Stimulated activated effector memory CD8-positive, alpha-beta T cell treated with anti-CD3 and anti-CD28 coated beads, Interleukin-12 subunit alpha, Interleukin-12 subunit beta, amount 100 ng/mL, for 72 hours (primary cell): ENCODE measurements around the gene ZNF318.
"Not testable (repeated sequence)": the region's sequence is repeated elsewhere in the genome, so short reads cannot be mapped to it uniquely, and the experiment has no call there.

Source experiments
- ATAC-seq: fragments of 150-1000 bp; cut with Tn5 transposase; 2 replicates; pipeline ENCODE4 v1.10.0; 2021
- DNase-seq, 2 donors: peaks; one replicate each; pipeline ENCODE4 v3.0.0; 2021 to 2022; ENCODE audit warnings: low spot score in 2 of 2
- H3K27ac Mint-ChIP-seq: one replicate; pipeline ENCODE4 v1.8.0; 2022; ENCODE audit warnings: mild to moderate bottlenecking, mixed read lengths
- H3K36me3 Mint-ChIP-seq: one replicate; pipeline ENCODE4 v1.8.0; 2022; ENCODE audit warnings: mild to moderate bottlenecking, mixed read lengths
- H3K4me1 Mint-ChIP-seq: one replicate; pipeline ENCODE4 v1.8.0; 2022; ENCODE audit warnings: mixed read lengths
- H3K4me3 Mint-ChIP-seq: one replicate; pipeline ENCODE4 v1.8.0; 2022; ENCODE audit warnings: mild to moderate bottlenecking, mixed read lengths
- H3K9me3 Mint-ChIP-seq: one replicate; pipeline ENCODE4 v1.8.0; 2022; ENCODE audit warnings: mixed read lengths

Gene ZNF318

GRCh38 chr6:43368259-43369160, 937 bp downstream of the ZNF318 start:
- Mint-ChIP-seq H3K4me3 (peak overlapping the region; percentile 78), H3K27ac (peak overlapping the region; percentile 78), H3K36me3 (peaks cover 30% of the 10 kb centered on the region), H3K4me1 (peaks cover 47% of the 10 kb centered on the region), H3K9me3 (no peaks in the 10 kb centered on the region)
- peak; percentile 24 for ATAC-seq
- DNase-seq: no peak

GRCh38 chr6:43367245-43367984, 2.0 kb downstream of the ZNF318 start:
- DNase-seq: no peak
- no peaks in the 10 kb centered on the region for H3K9me3 Mint-ChIP-seq
- ATAC-seq: no peak
- H3K27ac Mint-ChIP-seq: peak overlapping the region; percentile 7
- peaks cover 42% of the 10 kb centered on the region for H3K4me1 Mint-ChIP-seq
- peak overlapping the region; percentile 78 for H3K4me3 Mint-ChIP-seq
- H3K36me3 Mint-ChIP-seq: peaks cover 37% of the 10 kb centered on the region

GRCh38 chr6:43361269-43361668, 8.2 kb downstream of the ZNF318 start:
- Mint-ChIP-seq H3K9me3 (no peaks in the 10 kb centered on the region), H3K36me3 (peaks cover 64% of the 10 kb centered on the region), H3K4me3 (no peak overlapping the region), H3K4me1 (peaks cover 18% of the 10 kb centered on the region), H3K27ac (no peak overlapping the region)
- ATAC-seq: no peak
- DNase-seq: no peak

GRCh38 chr6:43359831-43360230, 9.6 kb downstream of the ZNF318 start:
- DNase-seq: no peak
- H3K4me3 Mint-ChIP-seq: no peak overlapping the region
- no peaks in the 10 kb centered on the region for H3K9me3 Mint-ChIP-seq
- peaks cover 5% of the 10 kb centered on the region for H3K4me1 Mint-ChIP-seq
- peaks cover 71% of the 10 kb centered on the region for H3K36me3 Mint-ChIP-seq
- ATAC-seq: no peak
- H3K27ac Mint-ChIP-seq: no peak overlapping the region

- Mint-ChIP-seq H3K4me3 (no peak overlapping the region), H3K36me3 (peaks cover 71% of the 10 kb centered on the region), H3K4me1 (peaks cover 5% of the 10 kb centered on the region), H3K27ac (no peak overlapping the region), H3K9me3 (no peaks in the 10 kb centered on the region)
- ATAC-seq (no peak), DNase-seq (no peak)
Observed at GRCh38 chr6:43359381-43359780, 10.1 kb downstream of the ZNF318 start.

- Mint-ChIP-seq H3K4me3 (no peak overlapping the region), H3K36me3 (peaks cover 73% of the 10 kb centered on the region), H3K9me3 (no peaks in the 10 kb centered on the region), H3K4me1 (peaks cover 5% of the 10 kb centered on the region), H3K27ac (no peak overlapping the region)
- no peak for ATAC-seq
- DNase-seq: no peak
Observed at GRCh38 chr6:43355862-43356590, 13.4 kb downstream of the ZNF318 start.

- not testable (repeated sequence) for ATAC-seq, H3K9me3 Mint-ChIP-seq, DNase-seq, H3K4me1 Mint-ChIP-seq, H3K27ac Mint-ChIP-seq, H3K4me3 Mint-ChIP-seq
- H3K36me3 Mint-ChIP-seq: peaks cover 52% of the 10 kb centered on the region
Observed at GRCh38 chr6:43351951-43352350, 17.5 kb downstream of the ZNF318 start.

- no peak for DNase-seq
- Mint-ChIP-seq H3K36me3 (peaks cover 25% of the 10 kb centered on the region), H3K4me1 (no peaks in the 10 kb centered on the region), H3K9me3 (no peaks in the 10 kb centered on the region), H3K4me3 (no peak overlapping the region), H3K27ac (no peak overlapping the region)
- no peak for ATAC-seq
Observed at GRCh38 chr6:43347444-43347843, 22.0 kb downstream of the ZNF318 start.

- no peak for ATAC-seq
- Mint-ChIP-seq H3K36me3 (peaks cover 20% of the 10 kb centered on the region), H3K9me3 (no peaks in the 10 kb centered on the region)
Observed at GRCh38 chr6:43347021-43347420, 22.4 kb downstream of the ZNF318 start.

GRCh38 chr6:43346243-43346642, 23.2 kb downstream of the ZNF318 start:
- H3K4me3 Mint-ChIP-seq, ATAC-seq, H3K4me1 Mint-ChIP-seq, DNase-seq, H3K27ac Mint-ChIP-seq, H3K9me3 Mint-ChIP-seq: not testable (repeated sequence)
- peaks cover 13% of the 10 kb centered on the region for H3K36me3 Mint-ChIP-seq

More at GRCh38 chr6:43347021-43347420, 22.4 kb downstream of the ZNF318 start:
- Mint-ChIP-seq H3K27ac (no peak overlapping the region), H3K4me3 (no peak overlapping the region), H3K4me1 (no peaks in the 10 kb centered on the region)
- DNase-seq: no peak

GRCh38 chr6:43339168-43339567, 30.3 kb downstream of the ZNF318 start:
- no peak for ATAC-seq

GRCh38 chr6:43338243-43338642, 31.2 kb downstream of the ZNF318 start:
- no peak for DNase-seq
- Mint-ChIP-seq H3K4me1 (no peaks in the 10 kb centered on the region), H3K27ac (peak overlapping the region; percentile 78), H3K9me3 (no peaks in the 10 kb centered on the region), H3K36me3 (peaks cover 12% of the 10 kb centered on the region), H3K4me3 (no peak overlapping the region)
- no peak for ATAC-seq

More at GRCh38 chr6:43339168-43339567, 30.3 kb downstream of the ZNF318 start:
- Mint-ChIP-seq H3K4me1 (no peaks in the 10 kb centered on the region), H3K27ac (no peak overlapping the region), H3K4me3 (no peak overlapping the region), H3K36me3 (peaks cover 12% of the 10 kb centered on the region), H3K9me3 (no peaks in the 10 kb centered on the region)
- no peak for DNase-seq

GRCh38 chr6:43336382-43336781, 33.1 kb downstream of the ZNF318 start:
- ATAC-seq: no peak
- H3K4me1 Mint-ChIP-seq: peaks cover 10% of the 10 kb centered on the region
- H3K36me3 Mint-ChIP-seq: peaks cover 12% of the 10 kb centered on the region
- no peak overlapping the region for H3K4me3 Mint-ChIP-seq
- H3K27ac Mint-ChIP-seq: no peak overlapping the region
- H3K9me3 Mint-ChIP-seq: no peaks in the 10 kb centered on the region
- DNase-seq: no peak

GRCh38 chr6:43335469-43335868, 34.0 kb downstream of the ZNF318 start:
- H3K4me3 Mint-ChIP-seq: no peak overlapping the region
- DNase-seq (no peak), ATAC-seq (no peak)
- H3K9me3 Mint-ChIP-seq: no peaks in the 10 kb centered on the region
- peaks cover 12% of the 10 kb centered on the region for H3K36me3 Mint-ChIP-seq
- H3K27ac Mint-ChIP-seq: peak overlapping the region; percentile 46
- peaks cover 12% of the 10 kb centered on the region for H3K4me1 Mint-ChIP-seq

GRCh38 chr6:43334466-43335095, 34.9 kb downstream of the ZNF318 start:
- DNase-seq: no peak
- Mint-ChIP-seq H3K27ac (peak overlapping the region; percentile 46), H3K4me3 (no peak overlapping the region), H3K4me1 (peaks cover 12% of the 10 kb centered on the region), H3K36me3 (peaks cover 12% of the 10 kb centered on the region), H3K9me3 (no peaks in the 10 kb centered on the region)
- ATAC-seq: no peak
